ENCODE data around the gene RPL4.

DNA sequence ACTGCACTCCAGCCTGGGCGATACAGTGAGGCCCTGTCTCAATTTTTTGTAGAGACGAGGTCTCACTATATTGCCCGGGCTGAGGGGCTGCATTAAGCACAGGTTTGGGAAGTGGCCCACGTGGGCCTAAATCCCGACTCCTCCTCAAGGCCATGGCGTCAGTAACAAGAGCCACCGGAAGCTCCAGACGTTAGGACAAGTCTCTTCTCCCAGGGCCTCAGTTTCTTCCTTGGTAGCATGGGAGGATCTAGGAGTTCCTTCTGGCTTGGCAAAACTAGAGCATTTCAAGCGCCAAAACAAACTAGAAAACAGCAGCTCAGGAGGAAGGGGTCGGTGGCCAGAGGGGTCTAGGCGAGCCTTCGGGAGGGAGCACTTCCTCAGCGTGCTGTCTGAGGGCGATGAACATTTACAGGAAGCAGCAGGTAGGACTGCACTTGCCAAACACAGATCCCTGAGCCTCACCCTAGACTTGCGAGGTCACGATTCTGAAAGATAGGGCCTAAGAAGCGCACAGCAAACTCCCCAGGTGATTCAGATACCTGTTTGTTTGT lies 7.6 kb downstream of the RPL4 start:
- TF ChIP-seq, protein P1, sequence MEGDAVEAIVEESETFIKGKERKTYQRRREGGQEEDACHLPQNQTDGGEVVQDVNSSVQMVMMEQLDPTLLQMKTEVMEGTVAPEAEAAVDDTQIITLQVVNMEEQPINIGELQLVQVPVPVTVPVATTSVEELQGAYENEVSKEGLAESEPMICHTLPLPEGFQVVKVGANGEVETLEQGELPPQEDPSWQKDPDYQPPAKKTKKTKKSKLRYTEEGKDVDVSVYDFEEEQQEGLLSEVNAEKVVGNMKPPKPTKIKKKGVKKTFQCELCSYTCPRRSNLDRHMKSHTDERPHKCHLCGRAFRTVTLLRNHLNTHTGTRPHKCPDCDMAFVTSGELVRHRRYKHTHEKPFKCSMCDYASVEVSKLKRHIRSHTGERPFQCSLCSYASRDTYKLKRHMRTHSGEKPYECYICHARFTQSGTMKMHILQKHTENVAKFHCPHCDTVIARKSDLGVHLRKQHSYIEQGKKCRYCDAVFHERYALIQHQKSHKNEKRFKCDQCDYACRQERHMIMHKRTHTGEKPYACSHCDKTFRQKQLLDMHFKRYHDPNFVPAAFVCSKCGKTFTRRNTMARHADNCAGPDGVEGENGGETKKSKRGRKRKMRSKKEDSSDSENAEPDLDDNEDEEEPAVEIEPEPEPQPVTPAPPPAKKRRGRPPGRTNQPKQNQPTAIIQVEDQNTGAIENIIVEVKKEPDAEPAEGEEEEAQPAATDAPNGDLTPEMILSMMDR (IDR thresholded peaks at IDR 0.05; ENCODE audit: low read depth, low read length, poor library complexity, severe bottlenecking) = no peak
- no peak for TF ChIP-seq EZH2phosphoT487 (IDR thresholded peaks at IDR 0.05; ENCODE audit: borderline replicate concordance, low read length)
